IMR-90 (cell line): ENCODE results near the gene GHR. TPM values are rescaled to one million over a fixed set of nuclear protein-coding genes. Genes with fewer than 3 reads are reported as not detected.

Experiments
- ATAC-seq: fragments of 200-7000 bp; cut with Tn5 transposase; 2 replicates; pipeline ENCODE4 v1.9.1; 2020; ENCODE audit warnings: low read depth, mild to moderate bottlenecking, moderate library complexity
- BruUV-seq: library from RNA; stranded (reverse); fragments of 400-500 nt; replicated peaks from 2 replicates; lab custom pipeline; 2021; lab: Mats Ljungman, UMichigan
- CTCF ChIA-PET: fragments of 300-600 bp; formaldehyde crosslinking; extraction: SDS; loops from one replicate; lab custom pipeline; 2021; ENCODE audit warnings: antibody characterized with exemption; lab: Yijun Ruan, JAX
- POLR2A ChIA-PET: fragments of 300-600 bp; sonication (Branson Sonifier 250); formaldehyde crosslinking; loops from one replicate; lab custom pipeline; 2022; ENCODE audit warnings: antibody characterized with exemption; ENCODE audit not compliant: unreplicated experiment; lab: Charles Lee
- DNase-seq: peaks from one replicate; pipeline ENCODE4 v3.0.0; 2013
- H2AFZ ChIP-seq: replicated peaks from 2 replicates; pipeline ENCODE3; 2013; ENCODE audit warnings: low read length, mild to moderate bottlenecking; ENCODE audit not compliant: poor library complexity
- H2AK5ac ChIP-seq: 2 replicates; pipeline ENCODE4 v1.6.1; 2013; ENCODE audit warnings: low read depth, low read length, inconsistent platforms
- H2AK9ac ChIP-seq: replicated peaks from 2 replicates; pipeline ENCODE3; 2013; ENCODE audit warnings: mild to moderate bottlenecking, low read depth, low read length, moderate library complexity; ENCODE audit not compliant: poor library complexity
- H2BK120ac ChIP-seq: 2 replicates; pipeline ENCODE4 v1.6.1; 2013; ENCODE audit warnings: low read depth, low read length, inconsistent platforms
- H2BK15ac ChIP-seq: 3 replicates; pipeline ENCODE4 v1.6.1; 2013; ENCODE audit warnings: low read depth, low read length, inconsistent platforms
- H2BK20ac ChIP-seq: 2 replicates; pipeline ENCODE4 v1.6.1; 2013; ENCODE audit warnings: low read depth, mild to moderate bottlenecking, inconsistent platforms, low read length, moderate library complexity
- H2BK5ac ChIP-seq: 2 replicates; pipeline ENCODE4 v1.6.1; 2013; ENCODE audit warnings: mild to moderate bottlenecking, low read depth, low read length, inconsistent platforms; ENCODE audit not compliant: poor library complexity, severe bottlenecking
- H3K14ac ChIP-seq: replicated peaks from 2 replicates; pipeline ENCODE4 v1.6.1; 2013; ENCODE audit warnings: low read depth, low read length, inconsistent platforms
- H3K18ac ChIP-seq: 2 replicates; pipeline ENCODE4 v1.6.1; 2013; ENCODE audit warnings: low read depth, low read length, control low read depth
- H3K23ac ChIP-seq: 2 replicates; pipeline ENCODE4 v1.6.1; 2013; ENCODE audit warnings: low read depth, low read length, inconsistent platforms
- H3K27ac ChIP-seq: 2 replicates; pipeline ENCODE4 v1.5.1; 2013; ENCODE audit warnings: mild to moderate bottlenecking, control low read depth, low read length; ENCODE audit not compliant: insufficient read depth
- H3K27me3 ChIP-seq: 2 replicates; pipeline ENCODE4 v1.6.1; 2013; ENCODE audit warnings: low read length; ENCODE audit not compliant: control insufficient read depth, insufficient read depth
- H3K36me3 ChIP-seq: 2 replicates; pipeline ENCODE4 v1.6.1; 2013; ENCODE audit warnings: low read length, mixed read lengths; ENCODE audit not compliant: control insufficient read depth, insufficient read depth
- H3K4ac ChIP-seq: 2 replicates; pipeline ENCODE4 v1.6.1; 2013; ENCODE audit warnings: low read depth, low read length, inconsistent platforms
- H3K4me1 ChIP-seq: 2 replicates; pipeline ENCODE4 v1.6.1; 2013; ENCODE audit warnings: low read length, mixed read lengths; ENCODE audit not compliant: control insufficient read depth, insufficient read depth
- H3K4me2 ChIP-seq: 2 replicates; pipeline ENCODE4 v1.6.1; 2013; ENCODE audit warnings: low read depth, mild to moderate bottlenecking, control low read depth, low read length, moderate library complexity
- H3K4me3 ChIP-seq: 2 replicates; pipeline ENCODE4 v1.5.1; 2013; ENCODE audit warnings: low read depth, mild to moderate bottlenecking, control low read depth, low read length, moderate library complexity; ENCODE audit not compliant: insufficient read depth
- H3K56ac ChIP-seq: 2 replicates; pipeline ENCODE4 v1.6.1; 2013; ENCODE audit warnings: low read length, inconsistent platforms; ENCODE audit not compliant: insufficient read depth; ENCODE audit errors: extremely low read depth
- H3K79me1 ChIP-seq, 2 experiments: 2 replicates each; pipeline ENCODE4 v1.6.1; 2013; ENCODE audit warnings: low read length in 2 of 2, inconsistent platforms in 1 of 2, low read depth in 1 of 2
- H3K9ac ChIP-seq: 2 replicates; pipeline ENCODE4 v1.6.1; 2013; ENCODE audit warnings: low read depth, low read length, control low read depth
- H3K9me1 ChIP-seq: 2 replicates; pipeline ENCODE4 v1.6.1; 2013; ENCODE audit warnings: low read length, inconsistent platforms; ENCODE audit not compliant: insufficient read depth
- H3K9me3 ChIP-seq: 2 replicates; pipeline ENCODE4 v1.6.1; 2013; ENCODE audit warnings: low read length; ENCODE audit not compliant: control insufficient read depth, insufficient read depth
- H4K20me1 ChIP-seq: 2 replicates; pipeline ENCODE4 v1.6.1; 2013; ENCODE audit warnings: low read length, inconsistent platforms; ENCODE audit not compliant: insufficient read depth
- H4K5ac ChIP-seq: 2 replicates; pipeline ENCODE4 v1.6.1; 2013; ENCODE audit warnings: mild to moderate bottlenecking, low read depth, low read length, control low read depth
- H4K8ac ChIP-seq, 2 experiments: 2 replicates each; pipeline ENCODE4 v1.6.1; 2013; ENCODE audit warnings: low read depth in 2 of 2, low read length in 2 of 2, control low read depth in 1 of 2, inconsistent platforms in 1 of 2
- H4K91ac ChIP-seq: 2 replicates; pipeline ENCODE4 v1.6.1; 2013; ENCODE audit warnings: low read depth, low read length, inconsistent platforms; ENCODE audit not compliant: insufficient read depth
- CHD1 ChIP-seq: IDR thresholded peaks from 2 replicates; pipeline ENCODE4 v1.6.1; 2012; ENCODE audit warnings: low read depth, low read length, improper control_type of control experiment
- MAZ ChIP-seq: IDR thresholded peaks from 2 replicates; pipeline ENCODE4 v1.6.1; 2012; ENCODE audit warnings: low read depth, mild to moderate bottlenecking, low read length, improper control_type of control experiment, moderate library complexity, borderline replicate concordance
- MXI1 ChIP-seq: IDR thresholded peaks from 2 replicates; pipeline ENCODE4 v1.6.1; 2012; ENCODE audit warnings: low read depth, mild to moderate bottlenecking, low read length, moderate library complexity, borderline replicate concordance
- NFE2L2 ChIP-seq: fragments of 150-350 bp; IDR thresholded peaks from 2 replicates; pipeline ENCODE4 v1.6.1; 2016; ENCODE audit warnings: low read depth, mild to moderate bottlenecking, low read length
- RFX5 ChIP-seq: IDR thresholded peaks from 2 replicates; pipeline ENCODE4 v1.8.0; 2012; ENCODE audit warnings: low read depth, mild to moderate bottlenecking, low read length, moderate library complexity
- WGBS, 2 experiments: methylation state at CpG; one replicate each; pipeline versions ENCODE4 v1.1.5 to v1.1.7; 2013; ENCODE audit warnings: missing lambda C conversion rate in 2 of 2; ENCODE audit not compliant: insufficient read length in 1 of 2; ENCODE audit errors: extremely low coverage in 2 of 2; 5-methylcytosine and 5-hydroxymethylcytosine counted together
- dilution Hi-C: fragments of 300-500 bp; cut with HindIII; formaldehyde crosslinking; loops from one replicate; pipeline ENCODE4 v1.14.3; 2018; ENCODE audit warnings: low sequenced_read_pairs; ENCODE audit not compliant: unreplicated experiment
- in situ Hi-C: fragments of 300-500 bp; cut with MboI; formaldehyde crosslinking; loops from 3 replicates; pipeline ENCODE4 v1.14.3; 2019; ENCODE audit warnings: low sequenced_read_pairs, inconsistent platforms, mixed read lengths
- intact Hi-C: fragments of 100-400 bp; cut with micrococcal nuclease; formaldehyde crosslinking; loops from 2 replicates; pipeline ENCODE4 v1.10.0; 2022
- polyA plus RNA-seq, 3 experiments: library from polyadenylated mRNA; depleted of rRNA; stranded (reverse); fragments of >200 nt; gene quantifications; 2 replicates each; pipeline ENCODE4 v1.2.3, GENCODE V29; 2012; ENCODE audit warnings: low replicate concordance in 1 of 3
- total RNA-seq: library from RNA; depleted of rRNA; stranded (reverse); fragments of >200 nt; gene quantifications from 2 replicates; pipeline ENCODE4 v1.2.3, GENCODE V29; 2012

Gene GHR
- total and polyA plus RNA-seq, 2 of the 4 experiments (the other 2 are of a cell fraction): 0.36 to 1.1 TPM

DNA sequence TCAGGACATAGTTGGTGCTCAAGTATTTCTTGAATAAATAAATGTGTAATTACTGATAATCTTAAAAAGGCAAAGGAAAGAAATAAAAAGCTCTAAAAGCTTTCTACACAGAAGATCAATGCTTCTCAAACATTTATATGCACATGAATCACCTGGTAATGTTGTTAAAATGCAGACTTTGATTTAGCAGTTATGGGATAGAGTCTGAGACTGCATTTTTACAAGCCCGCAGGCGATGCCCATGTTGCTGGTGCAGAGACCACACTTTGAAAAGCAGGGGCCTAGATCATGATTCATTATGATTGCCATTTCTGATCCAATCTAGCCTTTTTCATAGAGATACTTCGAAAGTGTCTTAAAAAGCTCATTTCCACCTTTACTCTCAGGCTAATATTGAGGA, 329.9 kb downstream of the GHR start:
- H4K5ac ChIP-seq: no peak overlapping the region
- no peak for DNase-seq
- H2BK15ac ChIP-seq: no peak overlapping the region
- dilution Hi-C loops: no loop called here
- in situ Hi-C loops: loop anchor here (25.0 kb wide), 1 partner anchor 891 kb away; the partner anchor contains the start of gene OXCT1
- no peaks in the 10 kb centered on the region for H3K9me1 ChIP-seq
- H3K4ac ChIP-seq: no peak overlapping the region
- no peak for ATAC-seq
- no peak overlapping the region for H2AK9ac ChIP-seq
- no peaks in the 10 kb centered on the region for H3K4me1 ChIP-seq
- H2BK120ac ChIP-seq: no peak overlapping the region
- no peaks in the 10 kb centered on the region for H3K36me3 ChIP-seq
- H2BK5ac ChIP-seq: no peak overlapping the region
- H3K23ac ChIP-seq: no peak overlapping the region
- CTCF ChIA-PET: no interaction called here
- no peaks in the 10 kb centered on the region for H3K79me1 ChIP-seq
- H4K20me1 ChIP-seq: no peaks in the 10 kb centered on the region
- no TSS peak for BruUV-seq
- no peak overlapping the region for H4K8ac ChIP-seq
- H3K18ac ChIP-seq: no peak overlapping the region
- H2AK5ac ChIP-seq: no peak overlapping the region
- POLR2A ChIA-PET: no interaction called here
- H3K9me3 ChIP-seq: no peaks in the 10 kb centered on the region
- TF ChIP-seq CHD1 (no peak), NFE2L2 (no peak), MXI1 (no peak), MAZ (no peak), RFX5 (no peak)
- H4K91ac ChIP-seq: no peak overlapping the region
- no peak overlapping the region for H3K14ac ChIP-seq
- intact Hi-C loops: no loop called here
- H3K9ac ChIP-seq: no peak overlapping the region
- no peak overlapping the region for H3K56ac ChIP-seq
- H3K27ac ChIP-seq: no peak overlapping the region
- H3K4me2 ChIP-seq: no peak overlapping the region
- no peaks in the 10 kb centered on the region for H3K27me3 ChIP-seq
- H3K4me3 ChIP-seq: no peak overlapping the region
- H2AFZ ChIP-seq: no peak overlapping the region
- WGBS, 2 experiments: no CpG with 5 or more reads among the region's 3 CpGs
- H2BK20ac ChIP-seq: no peak overlapping the region
